Hepatocyte (in vitro differentiated cells): Measurements from ENCODE around the gene USP6NL. TPM values are rescaled to one million over a fixed set of nuclear protein-coding genes. Genes with fewer than 3 reads are reported as not detected.

Experiments
- DNase-seq: peaks from one replicate; pipeline ENCODE4 v3.0.0-alpha.2; 2016; ENCODE audit warnings: low spot score
- H2AFZ ChIP-seq: fragments of 200-600 bp; sonication (generic); 2 replicates; pipeline ENCODE4 v1.6.0; 2016; ENCODE audit warnings: antibody characterized with exemption, mild to moderate bottlenecking
- H3K27ac ChIP-seq: fragments of 200-600 bp; sonication (generic); 2 replicates; pipeline ENCODE4 v1.5.1; 2016; ENCODE audit warnings: mild to moderate bottlenecking
- H3K27me3 ChIP-seq: fragments of 200-600 bp; sonication (generic); 2 replicates; pipeline ENCODE4 v1.6.1; 2016
- H3K36me3 ChIP-seq: fragments of 200-600 bp; sonication (generic); replicated peaks from 2 replicates; pipeline ENCODE4 v1.5.1; 2016; ENCODE audit warnings: low read depth; ENCODE audit not compliant: insufficient read depth
- H3K4me1 ChIP-seq: fragments of 200-600 bp; sonication (generic); 2 replicates; pipeline ENCODE4 v1.5.1; 2016; ENCODE audit warnings: mild to moderate bottlenecking, moderate library complexity; ENCODE audit not compliant: insufficient read depth
- H3K4me2 ChIP-seq: fragments of 200-600 bp; sonication (generic); 2 replicates; pipeline ENCODE4 v1.6.0; 2016
- H3K4me3 ChIP-seq: fragments of 200-600 bp; sonication (generic); 2 replicates; pipeline ENCODE4 v1.5.1; 2016; ENCODE audit warnings: mild to moderate bottlenecking
- H3K79me2 ChIP-seq: fragments of 200-600 bp; sonication (generic); 2 replicates; pipeline ENCODE4 v1.6.0; 2017; ENCODE audit warnings: mild to moderate bottlenecking
- H3K9me2 ChIP-seq: fragments of 200-600 bp; sonication (generic); replicated peaks from 2 replicates; pipeline ENCODE4 v1.6.0; 2017; ENCODE audit warnings: mild to moderate bottlenecking; ENCODE audit not compliant: insufficient read depth
- H3K9me3 ChIP-seq: fragments of 200-600 bp; sonication (generic); 2 replicates; pipeline ENCODE4 v1.5.1; 2016; ENCODE audit warnings: low read depth, mild to moderate bottlenecking
- H4K20me1 ChIP-seq: fragments of 200-600 bp; sonication (generic); 2 replicates; pipeline ENCODE4 v1.6.0; 2016; ENCODE audit warnings: mild to moderate bottlenecking; ENCODE audit not compliant: insufficient read depth, poor library complexity, severe bottlenecking
- CTCF ChIP-seq: fragments of 200-600 bp; sonication (generic); IDR thresholded peaks from 2 replicates; pipeline ENCODE4 v1.5.1; 2016; ENCODE audit warnings: antibody characterized with exemption, mild to moderate bottlenecking; ENCODE audit not compliant: poor library complexity
- EZH2 ChIP-seq: fragments of 200-600 bp; sonication (generic); IDR thresholded peaks from 2 replicates; pipeline ENCODE4 v1.6.1; 2016; ENCODE audit warnings: antibody characterized with exemption, mild to moderate bottlenecking, borderline replicate concordance
- EZH2phosphoT487 ChIP-seq: fragments of 200-600 bp; sonication (generic); IDR thresholded peaks from one replicate; pipeline ENCODE4 v1.6.1; 2018; ENCODE audit warnings: antibody characterized with exemption, mild to moderate bottlenecking, low read depth, moderate library complexity; ENCODE audit not compliant: unreplicated experiment, severe bottlenecking
- WGBS: methylation state at CpG from one replicate; pipeline ENCODE4 v1.1.6; 2016; ENCODE audit warnings: low lambda C conversion rate; ENCODE audit errors: missing lambda C conversion rate; 5-methylcytosine and 5-hydroxymethylcytosine counted together
- polyA plus RNA-seq: library from polyadenylated mRNA; unstranded; fragments of >200 nt; fragmentation: Nextera tagmentation; extraction: Ambion mirVana; gene quantifications from 2 replicates; pipeline ENCODE4 v1.2.1, GENCODE V29; 2016
- total RNA-seq: library from RNA; depleted of rRNA; stranded (reverse); fragments of >200 nt; gene quantifications from 2 replicates; pipeline ENCODE4 v1.2.3, GENCODE V29; 2014

USP6NL gene
- total and polyA plus RNA-seq, 2 experiments from 2014 or later: 14.9 to 20.8 TPM

- H4K20me1 ChIP-seq: no peaks in the 10 kb centered on the region
- H3K9me2 ChIP-seq: no peaks in the 10 kb centered on the region
- no peaks in the 10 kb centered on the region for H3K9me3 ChIP-seq
- H3K4me3 ChIP-seq: no peak overlapping the region
- 89% methylated on average over 3 of the region's 3 CpGs for WGBS
- no peaks in the 10 kb centered on the region for H3K36me3 ChIP-seq
- no peaks in the 10 kb centered on the region for H3K27me3 ChIP-seq
- TF ChIP-seq CTCF: no peak
- no peak for TF ChIP-seq EZH2phosphoT487
- no peak for TF ChIP-seq EZH2
- no peaks in the 10 kb centered on the region for H3K79me2 ChIP-seq
- H3K4me2 ChIP-seq: no peak overlapping the region
- no peak overlapping the region for H2AFZ ChIP-seq
- no peaks in the 10 kb centered on the region for H3K4me1 ChIP-seq
- H3K27ac ChIP-seq: no peak overlapping the region
- DNase-seq: no peak
Observed at GRCh38 chr10:11626071-11626470, 14.6 kb upstream of the USP6NL start.

DNA sequence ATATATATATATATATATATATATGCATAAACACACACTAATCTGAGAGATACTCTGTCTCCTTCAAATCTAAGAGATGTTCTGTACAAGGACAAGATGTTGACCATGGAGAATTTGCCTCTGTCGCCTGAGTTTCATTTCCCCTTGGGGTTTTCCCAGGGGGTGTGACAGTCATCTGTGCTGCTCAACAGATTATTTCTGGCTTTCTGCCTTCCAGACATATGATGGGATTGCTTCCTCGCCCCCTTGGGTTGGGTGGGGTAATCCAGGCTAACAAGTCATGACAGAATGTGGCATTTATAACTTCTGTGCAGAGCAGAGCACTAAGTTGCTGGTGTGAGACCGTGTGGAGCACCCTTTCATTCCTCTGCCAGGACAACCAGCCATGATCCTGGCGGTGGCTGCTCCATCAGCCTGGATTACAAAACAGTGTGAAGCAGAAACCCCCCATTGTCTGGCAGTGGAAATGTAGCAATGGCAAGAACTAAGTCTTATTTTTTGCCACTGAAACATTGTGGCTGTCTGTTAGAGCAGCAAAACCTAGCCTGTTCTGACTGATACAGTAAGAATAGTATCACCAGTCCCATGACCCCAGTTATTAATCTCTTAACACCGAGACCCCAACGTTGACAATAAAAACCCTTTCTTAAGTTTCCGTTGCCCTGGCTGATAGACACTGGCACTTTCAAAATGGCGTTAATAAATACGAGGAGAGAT is 13.7 kb upstream of the USP6NL start:
- Histone ChIP-seq H3K36me3 (no peaks in the 10 kb centered on the region), H3K27ac (no peak overlapping the region), H3K4me1 (no peaks in the 10 kb centered on the region), H4K20me1 (no peaks in the 10 kb centered on the region), H3K79me2 (no peaks in the 10 kb centered on the region), H3K4me3 (no peak overlapping the region), H2AFZ (no peak overlapping the region), H3K9me3 (no peaks in the 10 kb centered on the region), H3K9me2 (no peaks in the 10 kb centered on the region), H3K4me2 (no peak overlapping the region), H3K27me3 (no peaks in the 10 kb centered on the region)
- TF ChIP-seq EZH2phosphoT487: no peak
- no peak for TF ChIP-seq EZH2
- TF ChIP-seq CTCF: no peak
- DNase-seq: no peak
- WGBS: 85% methylated on average over 9 of the region's 9 CpGs

DNA sequence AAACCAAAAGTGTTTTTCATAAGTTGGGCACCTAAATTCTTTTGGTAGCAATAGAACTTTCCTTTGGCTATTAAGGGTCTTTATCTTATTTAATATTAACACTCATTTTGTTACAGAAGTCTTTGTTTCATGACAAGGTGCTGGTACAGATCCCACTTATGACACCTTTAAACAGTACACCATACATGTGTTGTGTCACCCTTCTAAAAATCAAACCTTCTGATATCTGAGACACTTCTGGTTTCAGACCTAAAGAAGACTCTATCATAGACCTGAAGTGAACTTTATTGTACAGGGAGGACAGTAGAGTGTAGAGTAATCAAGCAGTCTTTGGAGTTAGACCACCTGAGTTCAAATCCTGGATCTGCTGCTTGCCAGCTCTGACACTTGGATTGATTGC is 5.8 kb upstream of the USP6NL start:
- no peak for DNase-seq
- TF ChIP-seq CTCF (no peak), EZH2 (no peak), EZH2phosphoT487 (no peak)
- H2AFZ ChIP-seq: no peak overlapping the region
- H4K20me1 ChIP-seq: no peaks in the 10 kb centered on the region
- no peaks in the 10 kb centered on the region for H3K27me3 ChIP-seq
- no peaks in the 10 kb centered on the region for H3K9me3 ChIP-seq
- H3K4me1 ChIP-seq: no peaks in the 10 kb centered on the region
- H3K36me3 ChIP-seq: no peaks in the 10 kb centered on the region
- no peaks in the 10 kb centered on the region for H3K9me2 ChIP-seq
- H3K79me2 ChIP-seq: no peaks in the 10 kb centered on the region
- H3K4me2 ChIP-seq: no peak overlapping the region
- no peak overlapping the region for H3K27ac ChIP-seq
- no peak overlapping the region for H3K4me3 ChIP-seq

- TF ChIP-seq EZH2phosphoT487 (no peak), CTCF (no peak), EZH2 (no peak)
- DNase-seq: no peak
- H3K9me3 ChIP-seq: no peaks in the 10 kb centered on the region
- WGBS: 87% methylated on average over 5 of the region's 5 CpGs
- no peak overlapping the region for H3K4me2 ChIP-seq
- no peaks in the 10 kb centered on the region for H3K36me3 ChIP-seq
- H3K9me2 ChIP-seq: no peaks in the 10 kb centered on the region
- H3K27me3 ChIP-seq: no peaks in the 10 kb centered on the region
- H4K20me1 ChIP-seq: no peaks in the 10 kb centered on the region
- H3K4me1 ChIP-seq: no peaks in the 10 kb centered on the region
- no peak overlapping the region for H3K4me3 ChIP-seq
- no peaks in the 10 kb centered on the region for H3K79me2 ChIP-seq
- H2AFZ ChIP-seq: no peak overlapping the region
- no peak overlapping the region for H3K27ac ChIP-seq
Observed at GRCh38 chr10:11616021-11616420, 4.6 kb upstream of the USP6NL start.
